CD14-positive monocyte (primary cell): ENCODE results near the gene SCPEP1. TPM values are rescaled to one million over a fixed set of nuclear protein-coding genes. Genes with fewer than 3 reads are reported as not detected.
A peak's percentile ranks its signal among the peaks of the same experiment; 100 is the strongest.

Experiments
- DNase-seq, 3 donors: peaks; one replicate each; pipeline ENCODE4 v3.0.0-alpha.2; 2011 to 2022
- H2AFZ ChIP-seq: 2 replicates; pipeline ENCODE4 v1.6.0; 2012; ENCODE audit warnings: mild to moderate bottlenecking, low read depth, low read length, inconsistent platforms; ENCODE audit not compliant: insufficient read depth, poor library complexity, severe bottlenecking
- H3K27ac ChIP-seq, 2 donors: 1 replicate in 1 of 2; 2 replicates in 1 of 2; pipeline ENCODE4 v1.5.1; 2012 to 2013; ENCODE audit warnings: low read length in 2 of 2, control low read depth in 1 of 2, inconsistent platforms in 1 of 2, low read depth in 1 of 2, mild to moderate bottlenecking in 1 of 2
- H3K27me3 ChIP-seq, 2 donors: one replicate each; pipeline versions ENCODE4 v1.6.0 to v1.6.1; 2011 to 2013; ENCODE audit warnings: low read length in 2 of 2; ENCODE audit not compliant: control insufficient read depth in 2 of 2, insufficient read depth in 2 of 2
- H3K36me3 ChIP-seq, 2 donors: replicated peaks in 1 of 2; 1 replicate in 1 of 2; 2 replicates in 1 of 2; pipeline versions ENCODE4 v1.5.1 to v1.6.1; 2012 to 2013; ENCODE audit warnings: low read length in 2 of 2, control low read depth in 1 of 2, inconsistent platforms in 1 of 2, mild to moderate bottlenecking in 1 of 2; ENCODE audit not compliant: insufficient read depth in 2 of 2, control insufficient read depth in 1 of 2
- H3K4me1 ChIP-seq, 2 donors: 1 replicate in 1 of 2; 2 replicates in 1 of 2; pipeline versions ENCODE4 v1.5.1 to v1.6.1; 2012 to 2013; ENCODE audit warnings: low read length in 2 of 2, control low read depth in 1 of 2, inconsistent platforms in 1 of 2, mild to moderate bottlenecking in 1 of 2, moderate library complexity in 1 of 2; ENCODE audit not compliant: insufficient read depth in 2 of 2, control insufficient read depth in 1 of 2
- H3K4me2 ChIP-seq: replicated peaks from 2 replicates; pipeline ENCODE3; 2012; ENCODE audit warnings: low read length, moderate library complexity, mild to moderate bottlenecking; ENCODE audit not compliant: poor library complexity, severe bottlenecking; ENCODE audit errors: extremely low read depth
- H3K4me3 ChIP-seq, 3 experiments: fragments of 200-600 bp in 1 of 3; sonication (generic) in 1 of 3; replicated peaks in 1 of 3; 1 replicate in 2 of 3; 2 replicates in 1 of 3; pipeline ENCODE4 v1.5.1; 2011 to 2013; ENCODE audit warnings: low read length in 3 of 3, mild to moderate bottlenecking in 3 of 3, control low read depth in 2 of 3, low read depth in 2 of 3, inconsistent platforms in 1 of 3, moderate library complexity in 1 of 3
- H3K79me2 ChIP-seq: 2 replicates; pipeline ENCODE4 v1.6.0; 2012; ENCODE audit warnings: mild to moderate bottlenecking, control low read depth, inconsistent platforms, low read length, moderate library complexity; ENCODE audit not compliant: insufficient read depth
- H3K9ac ChIP-seq: 2 replicates; pipeline ENCODE4 v1.6.0; 2017; ENCODE audit warnings: low read length, mild to moderate bottlenecking; ENCODE audit not compliant: insufficient read depth, poor library complexity, severe bottlenecking
- H3K9me3 ChIP-seq, 2 donors: replicated peaks in 1 of 2; 1 replicate in 1 of 2; 2 replicates in 1 of 2; pipeline versions ENCODE4 v1.5.1 to v1.6.1; 2012 to 2013; ENCODE audit warnings: low read length in 2 of 2, control low read depth in 1 of 2; ENCODE audit not compliant: control insufficient read depth in 1 of 2, insufficient read depth in 1 of 2
- H4K20me1 ChIP-seq: 2 replicates; pipeline ENCODE4 v1.6.0; 2012; ENCODE audit warnings: mild to moderate bottlenecking, low read length, control low read depth, moderate library complexity; ENCODE audit not compliant: insufficient read depth
- H3K27ac Mint-ChIP-seq, 7 donors: one replicate each; pipeline ENCODE4 v1.8.0; 2020; ENCODE audit warnings: mild to moderate bottlenecking in 7 of 7, mixed read lengths in 7 of 7, moderate library complexity in 6 of 7, inconsistent platforms in 2 of 7
- H3K27me3 Mint-ChIP-seq, 3 donors: one replicate each; pipeline ENCODE4 v1.8.0; 2021 to 2022; ENCODE audit warnings: low read depth in 3 of 3, mild to moderate bottlenecking in 3 of 3, mixed read lengths in 3 of 3, moderate library complexity in 3 of 3, inconsistent platforms in 1 of 3
- H3K36me3 Mint-ChIP-seq, 2 donors: one replicate each; pipeline ENCODE4 v1.8.0; 2020; ENCODE audit warnings: mixed read lengths in 2 of 2, inconsistent platforms in 1 of 2, mild to moderate bottlenecking in 1 of 2
- H3K4me1 Mint-ChIP-seq: one replicate; pipeline ENCODE4 v1.8.0; 2020; ENCODE audit warnings: mild to moderate bottlenecking, mixed read lengths
- H3K4me3 Mint-ChIP-seq, 2 donors: one replicate each; pipeline ENCODE4 v1.8.0; 2020; ENCODE audit warnings: mild to moderate bottlenecking in 2 of 2, mixed read lengths in 2 of 2, moderate library complexity in 1 of 2
- H3K9me3 Mint-ChIP-seq, 7 donors: one replicate each; pipeline ENCODE4 v1.8.0; 2020 to 2022; ENCODE audit warnings: mixed read lengths in 7 of 7, mild to moderate bottlenecking in 6 of 7, moderate library complexity in 6 of 7, inconsistent platforms in 2 of 7
- CTCF ChIP-seq: fragments of 200-600 bp; IDR thresholded peaks from one replicate; pipeline ENCODE4 v1.8.0; 2022; ENCODE audit warnings: antibody characterized with exemption, mild to moderate bottlenecking
- WGBS: methylation state at CpG from one replicate; pipeline ENCODE4 v1.1.5; 2013; ENCODE audit warnings: missing lambda C conversion rate; ENCODE audit not compliant: insufficient coverage; 5-methylcytosine and 5-hydroxymethylcytosine counted together
- intact Hi-C, 2 donors: fragments of 100-400 bp; cut with micrococcal nuclease; formaldehyde crosslinking; loops; one replicate each; pipeline versions ENCODE4 v1.15.0 to v1.15.1; 2023
- polyA plus RNA-seq, 3 donors: library from polyadenylated mRNA; depleted of rRNA in 1 of 3; unstranded in 2 of 3; stranded (reverse) in 1 of 3; fragments of 300-500 nt in 2 of 3; fragments of >200 nt in 1 of 3; fragmentation: Illumina TruSeq in 2 of 3; gene quantifications; 1 replicate in 2 of 3; 2 replicates in 1 of 3; pipeline ENCODE4 v1.2.3, GENCODE V29; 2012 to 2021

Gene SCPEP1
- polyA plus RNA-seq, 3 donors = 373 to 451 (median 426) TPM

- peaks cover 51 to 77% (median 65%) of the 10 kb centered on the region in 3 donors for H3K27me3 Mint-ChIP-seq
These were observed 62.6 kb downstream of the SCPEP1 start for GRCh38 chr17:57040571-57040970.

GRCh38 chr17:57043276-57043675 is 65.3 kb downstream of the SCPEP1 start:
- intact Hi-C loops = no loop called here
- Histone ChIP-seq H2AFZ (no peak overlapping the region), H3K9me3 (peaks cover 0 to 9% of the 10 kb centered on the region in 2 donors), H4K20me1 (no peaks in the 10 kb centered on the region), H3K36me3 (no peaks in the 10 kb centered on the region), H3K4me1 (peaks cover 27 to 28% of the 10 kb centered on the region in 2 donors), H3K27me3 (peaks cover 26 to 42% of the 10 kb centered on the region in 2 donors), H3K4me2 (no peak overlapping the region), H3K27ac (no peak overlapping the region), H3K9ac (no peak overlapping the region), H3K79me2 (no peaks in the 10 kb centered on the region), H3K4me3 (no peak overlapping the region)
- H3K9me3 Mint-ChIP-seq = peaks cover 0 to 18% (median 10%) of the 10 kb centered on the region in 7 donors
- 100% methylated on average over 2 of the region's 4 CpGs for WGBS
- no peak for TF ChIP-seq CTCF
- DNase-seq = no peak
- H3K4me1 Mint-ChIP-seq = peaks cover 32% of the 10 kb centered on the region
- H3K27ac Mint-ChIP-seq = no peak overlapping the region
- H3K36me3 Mint-ChIP-seq = peaks cover 5 to 9% of the 10 kb centered on the region in 2 donors
- peak overlapping the region in 1 of 2 donors; percentile 73 for H3K4me3 Mint-ChIP-seq
- H3K27me3 Mint-ChIP-seq = peaks cover 66 to 79% (median 68%) of the 10 kb centered on the region in 3 donors

More at GRCh38 chr17:57040571-57040970, 62.6 kb downstream of the SCPEP1 start:
- Mint-ChIP-seq H3K27ac (no peak overlapping the region), H3K36me3 (peaks cover 0 to 5% of the 10 kb centered on the region in 2 donors), H3K4me1 (peaks cover 10% of the 10 kb centered on the region), H3K4me3 (no peak overlapping the region), H3K9me3 (peaks cover 0 to 10% (median 6%) of the 10 kb centered on the region in 7 donors)
- Histone ChIP-seq H2AFZ (no peak overlapping the region), H3K9ac (no peak overlapping the region), H3K36me3 (no peaks in the 10 kb centered on the region), H3K27ac (no peak overlapping the region), H3K4me1 (peaks cover 7% of the 10 kb centered on the region in 2 donors), H4K20me1 (no peaks in the 10 kb centered on the region), H3K4me3 (no peak overlapping the region), H3K79me2 (no peaks in the 10 kb centered on the region), H3K9me3 (peaks cover 0 to 6% of the 10 kb centered on the region in 2 donors), H3K4me2 (no peak overlapping the region), H3K27me3 (peaks cover 27 to 43% of the 10 kb centered on the region in 2 donors)
- intact Hi-C loops = no loop called here
- no peak for DNase-seq
- no CpG with 5 or more reads among the region's 2 CpGs for WGBS
- no peak for TF ChIP-seq CTCF
